ENCODE data around the gene MESP1. TPM values are rescaled to one million over a fixed set of nuclear protein-coding genes. Genes with fewer than 3 reads are reported as not detected.

The MESP1 gene
- total RNA-seq, 1 donor from 2014 or later: not detected

GRCh38 chr15:89754361-89755154, 3.5 kb upstream of the MESP1 start:
- no peak for TF ChIP-seq CTCF (IDR thresholded peaks at IDR 0.05)
- TF ChIP-seq EZH2 (IDR thresholded peaks at IDR 0.05): no peak
- no peak for TF ChIP-seq EZH2phosphoT487 (IDR thresholded peaks at IDR 0.05)
- Mint-ChIP-seq H3K27me3 (ENCODE audit: insufficient read depth, low read depth) (peaks cover 14% of the 10 kb centered on the region), H3K27ac (no peak overlapping the region)

GRCh38 chr15:89753855-89754254, 2.8 kb upstream of the MESP1 start:
- Histone ChIP-seq H3K36me3 (no peaks in the 10 kb centered on the region), H3K4me1 (no peaks in the 10 kb centered on the region), H3K9ac (no peak overlapping the region), H3K9me3 (ENCODE audit: low read depth) (no peaks in the 10 kb centered on the region), H3K27ac (no peak overlapping the region), H3K4me3 (no peak overlapping the region), H2AFZ (replicated peaks) (no peak overlapping the region), H4K20me1 (ENCODE audit: low read depth) (peaks cover 8% of the 10 kb centered on the region), H3F3A (ENCODE audit: low read depth) (no peaks in the 10 kb centered on the region), H3K27me3 (peaks cover 64% of the 10 kb centered on the region), H3K4me2 (no peak overlapping the region), H3K79me2 (ENCODE audit: low read depth) (no peaks in the 10 kb centered on the region)
- H3K27ac Mint-ChIP-seq: no peak overlapping the region
- TF ChIP-seq CTCF (IDR thresholded peaks at IDR 0.05): no peak
- TF ChIP-seq EZH2 (IDR thresholded peaks at IDR 0.05): no peak
- TF ChIP-seq EZH2phosphoT487 (IDR thresholded peaks at IDR 0.05): no peak
- no peaks in the 10 kb centered on the region for H3K36me3 Mint-ChIP-seq
- H3K4me3 Mint-ChIP-seq: no peak overlapping the region
- H3K9me3 Mint-ChIP-seq: no peaks in the 10 kb centered on the region
- H3K27me3 Mint-ChIP-seq (ENCODE audit: insufficient read depth, low read depth): peaks cover 15% of the 10 kb centered on the region
- no peak for DNase-seq (ENCODE audit: low spot score)
- peaks cover 3% of the 10 kb centered on the region for H3K4me1 Mint-ChIP-seq

More at GRCh38 chr15:89754361-89755154, 3.5 kb upstream of the MESP1 start:
- no peak for DNase-seq (ENCODE audit: low spot score)
- peaks cover 57% of the 10 kb centered on the region for H3K27me3 ChIP-seq
- H3K9me3 Mint-ChIP-seq: no peaks in the 10 kb centered on the region
- no peak overlapping the region for H3K4me2 ChIP-seq
- H3K27ac ChIP-seq: no peak overlapping the region
- H3K4me1 ChIP-seq: no peaks in the 10 kb centered on the region
- no peak overlapping the region for H3K4me3 ChIP-seq
- no peaks in the 10 kb centered on the region for H3K79me2 ChIP-seq (ENCODE audit: low read depth)
- H3F3A ChIP-seq (ENCODE audit: low read depth): no peaks in the 10 kb centered on the region
- H3K4me3 Mint-ChIP-seq: no peak overlapping the region
- H2AFZ ChIP-seq (replicated peaks): no peak overlapping the region
- no peaks in the 10 kb centered on the region for H3K36me3 ChIP-seq
- H4K20me1 ChIP-seq (ENCODE audit: low read depth): peaks cover 2% of the 10 kb centered on the region
- no peaks in the 10 kb centered on the region for H3K9me3 ChIP-seq (ENCODE audit: low read depth)
- H3K4me1 Mint-ChIP-seq: peaks cover under 1% of the 10 kb centered on the region
- H3K36me3 Mint-ChIP-seq: no peaks in the 10 kb centered on the region
- H3K9ac ChIP-seq: no peak overlapping the region

- Mint-ChIP-seq H3K36me3 (no peaks in the 10 kb centered on the region), H3K9me3 (no peaks in the 10 kb centered on the region), H3K4me3 (no peak overlapping the region), H3K27ac (no peak overlapping the region), H3K4me1 (peaks cover 3% of the 10 kb centered on the region), H3K27me3 (ENCODE audit: insufficient read depth, low read depth) (peaks cover 25% of the 10 kb centered on the region)
- DNase-seq (ENCODE audit: low spot score): no peak
- Histone ChIP-seq H2AFZ (replicated peaks) (no peak overlapping the region), H3K9ac (no peak overlapping the region), H3K9me3 (ENCODE audit: low read depth) (no peaks in the 10 kb centered on the region), H3F3A (ENCODE audit: low read depth) (peaks cover 11% of the 10 kb centered on the region), H3K4me1 (no peaks in the 10 kb centered on the region), H3K27ac (no peak overlapping the region), H3K4me3 (no peak overlapping the region), H3K36me3 (no peaks in the 10 kb centered on the region), H3K27me3 (peaks cover 85% of the 10 kb centered on the region), H3K4me2 (peak overlapping the region; percentile 77), H4K20me1 (ENCODE audit: low read depth) (peaks cover 14% of the 10 kb centered on the region), H3K79me2 (ENCODE audit: low read depth) (no peaks in the 10 kb centered on the region)
- no peak for TF ChIP-seq EZH2 (IDR thresholded peaks at IDR 0.05)
- no peak for TF ChIP-seq EZH2phosphoT487 (IDR thresholded peaks at IDR 0.05)
- no peak for TF ChIP-seq CTCF (IDR thresholded peaks at IDR 0.05)
Observed at GRCh38 chr15:89751748-89752147, 699 bp upstream of the MESP1 start.

All from neural progenitor cell (in vitro differentiated cells).